Measurements from ENCODE around the gene GLYATL3. TPM values are rescaled to one million over a fixed set of nuclear protein-coding genes. Genes with fewer than 3 reads are reported as not detected.

The GLYATL3 gene
- total and polyA plus RNA-seq, 5 experiments from 2014 or later: not detected

- H3K4me1 Mint-ChIP-seq: no peaks in the 10 kb centered on the region
- no peaks in the 10 kb centered on the region for H3K9me3 Mint-ChIP-seq
- H3K27me3 Mint-ChIP-seq: peaks cover 8 to 17% (median 12%) of the 10 kb centered on the region in 5 donors
- ATAC-seq (no peak), DNase-seq (no peak)
- POLR2A ChIA-PET: no interaction called here
- H3K36me3 Mint-ChIP-seq: no peaks in the 10 kb centered on the region
- no peak overlapping the region for H3K4me3 Mint-ChIP-seq
- no peak overlapping the region for H3K27ac Mint-ChIP-seq
These were observed 18.2 kb downstream of the GLYATL3 start for GRCh38 chr6:49517919-49518318.

GRCh38 chr6:49519660-49520059, 19.9 kb downstream of the GLYATL3 start:
- no peaks in the 10 kb centered on the region for H3K36me3 Mint-ChIP-seq
- peaks cover 0 to 9% (median 5%) of the 10 kb centered on the region in 5 donors for H3K27me3 Mint-ChIP-seq
- POLR2A ChIA-PET: no interaction called here
- no peak overlapping the region for H3K27ac Mint-ChIP-seq
- DNase-seq: no peak
- no peak for ATAC-seq
- no peaks in the 10 kb centered on the region for H3K9me3 Mint-ChIP-seq
- no peak overlapping the region for H3K4me3 Mint-ChIP-seq
- no peaks in the 10 kb centered on the region for H3K4me1 Mint-ChIP-seq

DNA sequence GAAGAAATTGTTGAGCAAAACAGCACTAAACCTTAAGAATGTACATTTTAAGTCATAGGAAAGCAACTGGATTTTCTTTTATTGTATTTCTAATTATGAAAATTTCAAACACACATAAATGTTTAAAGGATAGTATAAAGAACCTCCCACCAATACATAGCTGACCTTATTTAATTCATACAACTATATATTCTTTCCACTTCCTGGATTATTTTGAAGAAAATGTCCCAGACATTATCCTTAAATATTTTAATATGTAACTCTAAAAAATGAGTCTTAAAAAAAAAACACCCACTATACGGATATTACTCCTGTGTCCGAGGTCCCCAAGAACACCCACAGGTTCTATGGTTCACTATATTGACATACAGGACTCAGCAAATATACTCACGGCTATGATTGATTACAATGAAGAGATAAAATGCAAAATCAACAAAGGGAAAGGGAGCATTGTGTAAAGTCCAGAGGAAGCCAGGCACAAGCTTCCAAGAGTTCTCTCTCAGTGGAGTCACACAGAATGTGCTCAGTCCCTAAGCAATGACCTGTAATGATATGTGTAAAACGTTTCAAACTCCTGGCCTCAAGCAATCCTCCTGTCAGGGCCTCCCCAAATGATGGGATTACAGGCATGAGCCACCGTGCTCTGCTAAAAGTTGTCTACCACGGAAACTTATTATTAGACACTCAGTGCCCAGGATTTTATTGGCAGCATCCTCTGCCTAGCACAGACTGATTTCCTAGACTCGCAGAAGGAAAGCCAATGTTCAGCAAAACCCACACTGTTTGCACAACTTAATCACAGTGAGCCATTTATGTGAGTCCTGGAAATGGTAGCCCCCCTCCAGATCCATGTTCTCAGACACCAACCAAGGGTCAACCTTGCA, 23.2 kb downstream of the GLYATL3 start:
- H3K4me3 Mint-ChIP-seq: no peak overlapping the region
- H3K9me3 Mint-ChIP-seq: no peaks in the 10 kb centered on the region
- no peaks in the 10 kb centered on the region for H3K4me1 Mint-ChIP-seq
- POLR2A ChIA-PET: no interaction called here
- DNase-seq (no peak), ATAC-seq (no peak)
- no peaks in the 10 kb centered on the region for H3K36me3 Mint-ChIP-seq
- H3K27me3 Mint-ChIP-seq: peaks cover 0 to 5% (median 1%) of the 10 kb centered on the region in 5 donors
- H3K27ac Mint-ChIP-seq: no peak overlapping the region

GRCh38 chr6:49523901-49524300, 24.2 kb downstream of the GLYATL3 start:
- Mint-ChIP-seq H3K9me3 (no peaks in the 10 kb centered on the region), H3K36me3 (no peaks in the 10 kb centered on the region), H3K27me3 (peaks cover 0 to 8% (median 4%) of the 10 kb centered on the region in 5 donors), H3K4me1 (no peaks in the 10 kb centered on the region), H3K4me3 (no peak overlapping the region), H3K27ac (no peak overlapping the region)
- POLR2A ChIA-PET: no interaction called here
- no peak for ATAC-seq
- no peak for DNase-seq

- Mint-ChIP-seq H3K4me3 (no peak overlapping the region), H3K27ac (no peak overlapping the region), H3K27me3 (peaks cover 0 to 12% (median 6%) of the 10 kb centered on the region in 5 donors), H3K4me1 (no peaks in the 10 kb centered on the region), H3K36me3 (no peaks in the 10 kb centered on the region), H3K9me3 (no peaks in the 10 kb centered on the region)
- ATAC-seq (no peak), DNase-seq (no peak)
- POLR2A ChIA-PET: no interaction called here
These were observed 24.8 kb downstream of the GLYATL3 start for GRCh38 chr6:49524541-49524940.

- no peaks in the 10 kb centered on the region for H3K9me3 Mint-ChIP-seq
- POLR2A ChIA-PET: no interaction called here
These were observed 26.9 kb downstream of the GLYATL3 start for GRCh38 chr6:49526598-49526997.

GRCh38 chr6:49527320-49527719, 27.6 kb downstream of the GLYATL3 start:
- Mint-ChIP-seq H3K36me3 (no peaks in the 10 kb centered on the region), H3K4me1 (peaks cover 0 to 2% (median 0%) of the 10 kb centered on the region in 4 donors), H3K27ac (peak overlapping the region in 1 of 10 donors; percentile 22), H3K9me3 (no peaks in the 10 kb centered on the region), H3K4me3 (no peak overlapping the region), H3K27me3 (peaks cover 4 to 17% (median 13%) of the 10 kb centered on the region in 5 donors)
- POLR2A ChIA-PET: no interaction called here
- no peak for ATAC-seq
- DNase-seq: no peak

More at GRCh38 chr6:49526598-49526997, 26.9 kb downstream of the GLYATL3 start:
- DNase-seq (no peak), ATAC-seq (no peak)
- no peaks in the 10 kb centered on the region for H3K4me1 Mint-ChIP-seq
- H3K27ac Mint-ChIP-seq: no peak overlapping the region
- H3K27me3 Mint-ChIP-seq: peaks cover 0 to 17% (median 9%) of the 10 kb centered on the region in 5 donors
- no peaks in the 10 kb centered on the region for H3K36me3 Mint-ChIP-seq
- no peak overlapping the region for H3K4me3 Mint-ChIP-seq

- H3K27ac Mint-ChIP-seq: no peak overlapping the region
- peaks cover 4 to 17% (median 13%) of the 10 kb centered on the region in 5 donors for H3K27me3 Mint-ChIP-seq
- no peaks in the 10 kb centered on the region for H3K9me3 Mint-ChIP-seq
- no peak overlapping the region for H3K4me3 Mint-ChIP-seq
- peaks cover 0 to 2% (median 0%) of the 10 kb centered on the region in 4 donors for H3K4me1 Mint-ChIP-seq
- DNase-seq (no peak), ATAC-seq (no peak)
- POLR2A ChIA-PET: no interaction called here
- no peaks in the 10 kb centered on the region for H3K36me3 Mint-ChIP-seq
These were observed 28.8 kb downstream of the GLYATL3 start for GRCh38 chr6:49528571-49528970.

DNA sequence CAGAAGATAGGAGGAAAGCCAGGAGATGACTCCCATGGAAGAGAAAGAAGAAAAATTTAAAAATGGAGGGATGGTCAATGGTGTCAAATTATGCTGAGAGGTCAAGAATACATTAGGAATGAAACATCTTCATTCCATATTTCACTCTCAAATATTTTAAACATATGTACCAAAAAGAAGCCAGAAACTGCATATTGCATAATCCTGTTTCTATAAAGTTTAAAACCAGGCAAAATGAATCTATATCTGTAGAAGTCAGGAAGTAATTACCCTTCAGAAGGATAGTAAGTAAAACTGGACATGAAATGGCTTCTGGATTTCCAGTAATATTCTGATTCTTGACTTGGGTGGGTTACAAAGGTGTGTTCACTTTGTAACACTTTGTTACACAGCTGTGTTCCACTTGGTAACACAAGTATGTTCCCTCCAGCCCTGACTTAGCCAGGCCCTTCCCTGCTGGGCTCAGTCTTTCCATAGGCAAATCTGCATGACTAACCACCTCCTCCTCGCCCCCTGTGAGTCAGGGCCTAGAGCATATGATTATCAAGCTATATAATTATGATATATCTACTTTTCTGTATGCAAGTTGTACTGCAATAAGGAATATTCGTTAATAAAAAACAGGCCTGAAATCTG, 30.5 kb downstream of the GLYATL3 start:
- Mint-ChIP-seq H3K9me3 (no peaks in the 10 kb centered on the region), H3K36me3 (no peaks in the 10 kb centered on the region), H3K4me3 (no peak overlapping the region), H3K27ac (peak overlapping the region in 2 of 10 donors; percentile 10 to 46), H3K27me3 (peaks cover 4 to 19% (median 13%) of the 10 kb centered on the region in 5 donors), H3K4me1 (peaks cover 0 to 2% (median 0%) of the 10 kb centered on the region in 4 donors)
- POLR2A ChIA-PET: no interaction called here
- no peak for DNase-seq
- ATAC-seq: no peak

DNA sequence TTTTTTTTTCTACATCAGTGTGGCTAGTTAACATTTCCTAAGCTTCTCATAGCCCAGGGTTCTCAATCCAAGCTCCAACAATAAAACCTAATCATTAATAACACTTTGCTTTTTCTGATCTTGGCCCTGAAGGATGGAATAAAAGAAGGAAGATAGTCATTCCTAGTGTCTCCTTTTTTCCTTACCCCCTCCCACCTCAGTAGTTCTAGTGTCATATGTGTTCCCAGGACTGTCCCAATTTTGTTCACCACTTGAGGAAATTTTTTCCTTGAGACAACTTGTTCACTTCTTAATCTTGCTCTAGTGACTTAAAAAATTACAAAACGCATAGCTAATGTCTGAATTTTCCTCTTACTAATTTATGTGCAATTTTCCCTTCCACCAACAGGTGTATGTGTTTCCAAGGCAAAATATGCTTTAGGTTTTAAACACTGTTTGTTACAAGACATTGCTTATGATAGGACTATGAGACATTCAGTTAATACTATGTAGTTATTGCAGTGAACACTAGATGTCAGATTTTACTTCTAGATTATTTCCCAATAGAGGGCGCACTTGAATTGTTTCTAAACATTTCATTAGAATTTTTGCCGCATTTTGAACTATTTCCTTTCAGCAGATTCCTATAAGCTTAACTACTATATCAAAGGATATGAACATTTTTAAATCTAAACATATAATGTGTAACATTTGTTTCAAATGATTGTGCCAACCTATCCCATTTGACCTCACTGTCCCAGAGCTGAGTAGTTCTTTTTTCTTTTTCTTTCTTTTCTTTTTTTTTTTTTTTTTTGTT, 32.2 kb downstream of the GLYATL3 start:
- POLR2A ChIA-PET: no interaction called here
- Mint-ChIP-seq H3K4me3 (no peak overlapping the region), H3K9me3 (no peaks in the 10 kb centered on the region), H3K4me1 (peaks cover 0 to 2% (median 0%) of the 10 kb centered on the region in 4 donors), H3K27ac (no peak overlapping the region), H3K36me3 (no peaks in the 10 kb centered on the region), H3K27me3 (peaks cover 4 to 21% (median 13%) of the 10 kb centered on the region in 5 donors)
- ATAC-seq (peak; percentile 57 to 70), DNase-seq (peak in 3 of 10 donors; percentile 13 to 26 (median 21))

GRCh38 chr6:49535795-49536194, 36.1 kb downstream of the GLYATL3 start:
- peaks cover 0 to 2% (median 0%) of the 10 kb centered on the region in 4 donors for H3K4me1 Mint-ChIP-seq
- ATAC-seq (no peak), DNase-seq (no peak)
- no peak overlapping the region for H3K27ac Mint-ChIP-seq
- H3K4me3 Mint-ChIP-seq: no peak overlapping the region
- H3K27me3 Mint-ChIP-seq: peaks cover 4 to 15% (median 6%) of the 10 kb centered on the region in 5 donors
- POLR2A ChIA-PET: no interaction called here
- H3K9me3 Mint-ChIP-seq: no peaks in the 10 kb centered on the region
- no peaks in the 10 kb centered on the region for H3K36me3 Mint-ChIP-seq

GRCh38 chr6:49539102-49539501, 39.4 kb downstream of the GLYATL3 start:
- H3K27ac Mint-ChIP-seq: no peak overlapping the region
- no peaks in the 10 kb centered on the region for H3K9me3 Mint-ChIP-seq
- ATAC-seq (no peak), DNase-seq (no peak)
- H3K4me3 Mint-ChIP-seq: no peak overlapping the region
- POLR2A ChIA-PET: no interaction called here
- H3K4me1 Mint-ChIP-seq: no peaks in the 10 kb centered on the region
- peaks cover 0 to 6% (median 0%) of the 10 kb centered on the region in 5 donors for H3K27me3 Mint-ChIP-seq
- no peaks in the 10 kb centered on the region for H3K36me3 Mint-ChIP-seq

DNA sequence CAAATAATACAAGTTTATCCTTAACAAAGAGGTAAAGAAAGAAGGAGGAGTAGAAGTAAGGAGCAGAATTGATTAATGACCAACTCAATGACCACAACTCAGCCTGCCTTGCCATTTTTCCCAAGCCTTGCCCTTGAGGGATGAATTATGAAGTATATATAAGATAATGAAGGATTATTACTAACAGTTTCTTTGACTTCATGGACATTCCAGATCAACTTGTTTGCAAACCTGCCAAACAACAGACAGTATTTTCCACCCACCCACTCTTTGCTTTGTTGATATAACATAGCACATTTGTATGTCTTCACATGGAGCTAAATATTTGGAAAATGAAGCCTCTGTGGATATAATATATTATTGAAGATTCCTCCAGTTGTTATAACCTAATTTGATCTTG, 40.9 kb downstream of the GLYATL3 start:
- H3K36me3 Mint-ChIP-seq: no peaks in the 10 kb centered on the region
- no peak for DNase-seq
- no peak overlapping the region for H3K27ac Mint-ChIP-seq
- no peak overlapping the region for H3K4me3 Mint-ChIP-seq
- H3K9me3 Mint-ChIP-seq: no peaks in the 10 kb centered on the region
- POLR2A ChIA-PET: no interaction called here
- ATAC-seq: no peak
- no peaks in the 10 kb centered on the region for H3K4me1 Mint-ChIP-seq
- peaks cover 0 to 2% (median 0%) of the 10 kb centered on the region in 5 donors for H3K27me3 Mint-ChIP-seq
